Measurements from ENCODE around the gene SLC38A8.
A peak's percentile ranks its signal among the peaks of the same experiment; 100 is the strongest.

The SLC38A8 gene

GRCh38 chr16:84032458-84033178, 10.0 kb downstream of the SLC38A8 start:
- no peak for DNase-seq (ENCODE audit: low read depth, low spot score)

DNA sequence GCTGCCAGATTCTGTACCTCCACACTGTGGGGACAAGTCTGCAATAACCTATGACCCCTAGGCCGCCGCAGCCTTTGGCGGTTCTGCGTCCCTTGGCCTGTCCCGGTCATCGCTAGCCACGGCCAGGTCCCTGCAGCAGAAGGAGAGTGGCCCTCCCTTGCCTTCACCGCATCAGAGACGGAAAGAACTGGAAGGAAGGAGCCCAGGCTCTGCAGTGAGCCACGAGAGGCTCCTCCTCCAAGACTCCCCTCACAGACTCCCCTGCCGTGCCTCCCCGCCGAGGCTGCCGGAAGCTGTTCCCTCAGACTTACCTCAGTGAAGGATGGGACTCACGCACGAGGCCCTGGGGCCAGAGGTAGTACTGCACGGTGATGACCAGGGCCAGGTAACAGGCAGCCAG, 11.0 kb downstream of the SLC38A8 start:
- no peak for DNase-seq (ENCODE audit: low read depth, low spot score)

- no peak for DNase-seq (ENCODE audit: low read depth, low spot score)
These were observed 13.1 kb downstream of the SLC38A8 start for GRCh38 chr16:84029297-84030047.

DNA sequence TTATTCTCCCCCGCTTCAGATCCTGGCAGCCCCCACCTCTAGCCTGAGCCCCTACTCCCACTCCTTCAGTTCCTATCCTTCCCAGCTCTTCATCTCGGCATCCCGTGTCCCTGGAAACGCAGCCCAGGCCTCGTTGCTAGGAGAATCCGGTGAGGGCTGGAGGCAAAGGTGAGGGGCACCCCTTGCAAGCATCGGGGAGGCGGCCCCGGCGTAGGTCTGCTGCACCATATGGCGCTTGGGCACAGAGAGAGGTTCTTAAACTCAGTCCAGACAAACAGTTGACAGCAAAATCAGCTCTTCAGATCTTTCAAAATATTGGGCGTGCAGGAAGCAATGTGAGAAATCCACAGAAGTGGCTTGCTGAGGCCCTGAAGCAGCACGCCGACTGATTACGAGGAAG, 15.0 kb downstream of the SLC38A8 start:
- DNase-seq (ENCODE audit: low read depth, low spot score): no peak

DNA sequence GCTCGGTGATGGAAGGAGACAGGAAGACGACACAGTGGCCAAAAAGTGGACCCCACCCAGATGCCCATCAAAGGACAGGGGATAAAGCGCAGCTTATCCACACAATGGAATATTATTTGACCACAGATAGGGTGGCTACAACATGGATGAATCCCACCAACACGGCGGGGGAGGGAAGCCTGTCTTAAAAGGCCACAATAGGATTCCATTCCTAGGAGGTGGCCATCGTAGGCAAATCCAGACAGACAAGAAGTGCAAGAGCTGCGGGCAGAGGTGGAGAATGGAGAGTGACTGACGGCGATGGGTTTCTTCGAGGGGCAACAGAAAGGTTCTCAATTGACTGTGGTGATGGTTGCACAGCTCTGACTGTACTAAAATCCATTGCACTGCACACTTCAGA, 16.0 kb downstream of the SLC38A8 start:
- DNase-seq (ENCODE audit: low read depth, low spot score): no peak

DNA sequence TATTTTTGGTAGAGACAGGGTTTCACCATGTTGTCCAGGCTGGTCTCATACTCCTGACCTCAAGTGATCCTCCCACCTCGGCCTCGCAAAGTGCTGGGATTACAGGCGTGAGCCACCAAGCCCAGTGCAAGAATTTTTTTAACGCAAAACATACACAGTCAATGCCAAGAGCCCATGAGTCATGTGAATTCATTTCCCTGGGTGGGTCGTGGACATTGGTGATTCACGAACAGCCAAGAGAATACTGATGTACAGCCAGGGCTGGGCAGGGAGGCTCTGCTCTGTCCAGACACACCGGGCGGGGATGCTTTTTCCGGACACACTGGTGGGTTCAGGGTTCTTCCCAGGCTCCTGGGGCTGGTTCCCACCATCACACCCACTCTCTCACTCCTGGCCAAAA, 17.7 kb downstream of the SLC38A8 start:
- DNase-seq (ENCODE audit: low read depth, low spot score): no peak

DNA sequence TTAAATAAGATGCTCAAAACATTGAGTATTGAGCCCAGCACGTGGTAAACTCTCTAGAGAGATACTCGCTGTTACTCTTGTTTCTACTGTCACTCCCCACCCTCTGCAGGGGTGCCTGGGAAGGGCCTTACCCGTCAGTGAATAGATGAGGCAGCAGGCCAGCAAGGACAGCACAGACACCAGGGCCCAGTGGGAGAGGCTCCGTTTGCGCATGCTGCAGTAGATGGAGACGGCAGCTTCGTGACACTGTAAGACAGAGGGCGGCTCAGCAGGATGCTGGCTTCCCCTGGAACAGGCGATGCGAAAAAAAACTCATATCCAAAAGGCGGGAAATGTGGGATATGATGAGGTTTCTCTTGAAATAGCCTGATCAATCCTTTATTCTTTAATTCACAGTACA, 20.0 kb downstream of the SLC38A8 start:
- no peak for DNase-seq (ENCODE audit: low read depth, low spot score)

GRCh38 chr16:84021488-84021887, 21.1 kb downstream of the SLC38A8 start:
- no peak for DNase-seq (ENCODE audit: low read depth, low spot score)

GRCh38 chr16:84020353-84020752, 22.2 kb downstream of the SLC38A8 start:
- no peak for DNase-seq (ENCODE audit: low read depth, low spot score)

- no peak for DNase-seq (ENCODE audit: low read depth, low spot score)
These were observed 23.9 kb downstream of the SLC38A8 start for GRCh38 chr16:84018710-84019109.

DNA sequence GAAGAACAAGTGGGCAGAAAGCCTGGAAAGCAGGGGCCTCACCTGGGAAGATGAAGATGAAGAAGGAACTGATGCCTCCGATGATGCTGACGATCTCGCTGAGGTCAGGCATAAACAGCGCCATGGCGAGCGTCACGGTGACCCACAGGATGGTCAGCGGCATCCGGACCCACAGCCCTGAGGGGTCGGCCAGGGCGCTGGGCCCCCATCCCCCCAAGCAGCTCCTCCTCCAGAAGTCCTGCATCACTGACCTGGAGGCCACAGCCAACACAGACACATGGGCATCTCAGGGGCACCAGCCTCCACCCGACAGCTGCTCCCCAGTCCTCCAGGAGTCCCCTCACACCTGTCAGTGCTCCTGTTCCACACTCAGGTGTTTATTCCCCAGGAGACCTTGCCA, 26.1 kb downstream of the SLC38A8 start:
- DNase-seq (ENCODE audit: low read depth, low spot score): no peak

GRCh38 chr16:84015399-84015798, 27.2 kb downstream of the SLC38A8 start:
- DNase-seq (ENCODE audit: low read depth, low spot score): no peak

DNA sequence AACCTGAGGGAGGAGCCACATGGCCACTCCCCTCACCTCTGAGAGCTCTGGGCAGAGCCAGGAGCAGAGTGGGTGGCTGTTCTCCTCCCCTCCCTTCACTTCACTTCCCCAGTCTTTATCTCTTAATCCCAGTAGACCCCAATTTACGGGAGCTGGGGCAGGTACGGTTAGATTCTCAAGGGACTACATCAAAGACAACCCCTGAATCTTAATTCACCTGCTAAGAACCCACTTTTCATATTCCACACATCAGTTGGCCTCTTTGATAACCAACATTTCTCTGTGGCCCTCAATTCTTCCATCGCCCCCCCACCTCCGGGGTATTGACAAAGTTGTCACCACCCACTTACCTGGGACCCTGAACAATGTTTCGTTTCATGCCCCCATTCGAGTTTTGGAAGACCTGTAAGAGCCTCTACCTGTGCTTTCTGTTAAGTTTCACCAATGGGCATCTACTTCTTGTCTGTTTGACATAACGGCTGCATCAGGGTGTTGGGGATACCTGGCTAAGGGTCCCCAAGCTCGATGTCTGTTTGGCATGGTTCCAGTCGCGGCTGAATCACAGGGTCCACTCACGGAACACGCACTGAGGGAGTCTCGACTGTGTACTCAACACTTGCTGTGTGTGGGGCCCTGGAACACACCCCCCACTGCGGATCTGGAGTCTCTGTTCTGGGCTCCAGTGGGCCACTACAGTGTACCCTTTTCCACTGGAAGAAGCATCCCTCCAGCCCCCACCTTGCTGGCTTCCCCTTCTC, 27.8 kb downstream of the SLC38A8 start:
- no peak for DNase-seq (ENCODE audit: low read depth, low spot score)

GRCh38 chr16:84013787-84014569, 28.6 kb downstream of the SLC38A8 start:
- peak; percentile 87 for DNase-seq (ENCODE audit: low read depth, low spot score)

- no peak for DNase-seq (ENCODE audit: low read depth, low spot score)
These were observed 33.3 kb downstream of the SLC38A8 start for GRCh38 chr16:84009282-84009681.

DNA sequence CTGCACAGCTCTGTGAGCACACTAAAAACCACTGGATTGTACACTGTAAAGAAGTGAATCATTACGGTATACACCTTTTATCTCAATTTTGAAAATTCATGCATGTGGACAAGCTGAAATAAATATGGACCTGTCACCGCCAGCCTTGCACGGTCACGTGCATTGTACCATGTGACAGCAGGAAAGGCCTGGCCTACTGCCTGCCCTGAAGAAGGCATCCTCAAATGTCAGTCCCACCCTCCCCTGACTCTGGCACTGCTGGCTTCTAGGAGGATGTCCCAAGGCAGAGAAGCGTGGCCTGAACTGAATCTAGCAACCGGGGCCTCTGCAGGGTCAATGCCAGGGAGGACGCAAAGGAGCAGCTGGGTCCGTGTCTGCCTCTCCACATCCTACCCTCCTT, 34.6 kb downstream of the SLC38A8 start:
- DNase-seq (ENCODE audit: low read depth, low spot score): no peak

DNA sequence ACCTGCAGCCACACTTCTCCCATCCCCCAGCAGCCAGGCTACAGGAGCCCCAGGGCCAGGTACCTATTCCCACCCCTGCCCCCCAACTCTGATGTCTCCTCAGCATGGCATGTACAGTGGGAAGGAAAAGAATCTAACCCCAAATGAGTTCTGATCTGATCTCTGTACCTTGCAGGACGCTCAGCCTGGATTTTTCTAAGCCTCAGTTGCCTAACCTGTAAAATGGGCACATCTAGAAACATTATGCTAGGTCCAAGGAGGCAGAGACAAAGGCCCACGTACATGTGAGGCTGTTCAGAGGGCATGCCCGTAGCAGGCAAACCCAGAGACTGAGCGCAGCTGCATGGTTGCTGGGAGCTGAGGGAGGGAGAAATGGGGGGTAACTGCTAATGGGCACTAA, 35.1 kb downstream of the SLC38A8 start:
- no peak for DNase-seq (ENCODE audit: low read depth, low spot score)

DNA sequence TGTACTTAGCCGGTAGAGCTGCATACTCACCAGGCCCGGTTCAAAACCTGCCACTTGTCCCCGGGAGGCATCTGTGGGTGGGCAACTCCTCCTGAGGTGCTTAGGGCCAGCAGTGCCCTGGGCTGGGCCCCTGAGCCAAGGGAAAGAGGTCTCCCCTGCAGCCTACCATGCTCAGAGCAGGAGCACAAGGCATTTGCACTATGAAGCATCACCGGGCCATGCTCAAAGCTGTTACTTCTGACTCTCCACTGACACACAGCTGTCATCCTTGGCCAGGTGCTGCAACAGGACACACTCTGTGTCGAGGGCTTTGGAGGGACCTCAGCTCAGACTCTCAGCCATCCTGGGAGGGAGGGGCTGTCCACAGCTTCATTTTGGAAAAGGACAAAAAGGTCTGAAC, 37.2 kb downstream of the SLC38A8 start:
- no peak for DNase-seq (ENCODE audit: low read depth, low spot score)

DNA sequence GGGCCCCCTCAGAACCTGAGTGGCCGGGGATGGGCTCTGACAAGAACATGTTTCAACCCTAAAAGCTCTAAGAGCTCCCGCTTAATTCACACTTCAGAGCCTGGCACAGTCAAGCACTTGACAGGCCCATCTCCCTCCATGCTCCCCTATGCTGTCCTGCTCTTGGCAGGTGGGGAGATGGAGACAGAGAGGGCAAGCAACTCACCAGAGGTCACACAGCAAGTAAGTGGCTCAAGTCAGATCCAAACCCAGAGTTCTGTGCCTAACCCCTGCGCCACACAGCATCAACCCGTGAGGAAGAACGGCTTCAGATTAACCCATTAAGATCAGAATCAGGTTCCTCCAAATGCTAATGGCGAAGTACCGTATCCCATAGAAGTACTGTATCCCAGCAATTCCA, 38.2 kb downstream of the SLC38A8 start:
- no peak for DNase-seq (ENCODE audit: low read depth, low spot score)

DNA sequence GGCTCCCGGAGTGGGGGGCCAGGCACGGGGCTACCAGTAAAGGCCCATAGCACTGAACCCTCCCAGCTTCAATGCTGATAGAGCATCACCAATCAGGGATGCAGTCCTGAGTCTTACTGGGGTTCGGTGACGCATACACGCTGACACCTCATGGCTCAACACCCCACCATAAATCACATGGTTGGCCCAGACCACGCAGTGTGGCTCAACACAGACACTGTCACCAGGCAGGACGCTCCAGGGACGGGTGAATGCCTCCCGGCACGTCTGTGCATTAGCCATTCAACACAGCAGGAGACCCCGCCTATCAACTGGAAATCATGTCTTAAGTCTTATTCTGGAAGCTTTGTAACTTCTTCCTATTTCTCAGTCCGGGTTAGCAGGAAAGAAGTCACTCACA, 39.6 kb downstream of the SLC38A8 start:
- no peak for DNase-seq (ENCODE audit: low read depth, low spot score)

- no peak for DNase-seq (ENCODE audit: low read depth, low spot score)
These were observed 40.9 kb downstream of the SLC38A8 start for GRCh38 chr16:84001726-84002125.
